Transverse colon (tissue), 4 donors: ENCODE results near the gene LMBR1L.

Source experiments
- EP300 ChIP-seq: sonication (generic); formaldehyde crosslinking; IDR thresholded peaks from one replicate; pipeline ENCODE4 v1.6.1; 2017; ENCODE audit warnings: antibody characterized with exemption, low read depth
- POLR2A ChIP-seq: fragments of 450-650 bp; IDR thresholded peaks from one replicate; pipeline ENCODE4 v1.6.1; 2016; ENCODE audit warnings: antibody characterized with exemption, mild to moderate bottlenecking, moderate library complexity
- POLR2AphosphoS5 ChIP-seq, 3 donors: sonication (generic); formaldehyde crosslinking; IDR thresholded peaks; one replicate each; pipeline ENCODE4 v1.6.1; 2016; ENCODE audit warnings: antibody characterized with exemption in 3 of 3
- TF ChIP-seq, protein P1 (sequence below), 5 experiments: fragments of 200-600 bp in 3 of 5; fragments of 450-650 bp in 2 of 5; sonication (generic) in 3 of 5; IDR thresholded peaks; 1 replicate in 2 of 5; 2 replicates in 3 of 5; pipeline ENCODE4 v1.5.1; 2016 to 2017; ENCODE audit warnings: antibody characterized with exemption in 5 of 5, inconsistent platforms in 3 of 5, mild to moderate bottlenecking in 2 of 5, moderate library complexity in 1 of 5

DNA sequence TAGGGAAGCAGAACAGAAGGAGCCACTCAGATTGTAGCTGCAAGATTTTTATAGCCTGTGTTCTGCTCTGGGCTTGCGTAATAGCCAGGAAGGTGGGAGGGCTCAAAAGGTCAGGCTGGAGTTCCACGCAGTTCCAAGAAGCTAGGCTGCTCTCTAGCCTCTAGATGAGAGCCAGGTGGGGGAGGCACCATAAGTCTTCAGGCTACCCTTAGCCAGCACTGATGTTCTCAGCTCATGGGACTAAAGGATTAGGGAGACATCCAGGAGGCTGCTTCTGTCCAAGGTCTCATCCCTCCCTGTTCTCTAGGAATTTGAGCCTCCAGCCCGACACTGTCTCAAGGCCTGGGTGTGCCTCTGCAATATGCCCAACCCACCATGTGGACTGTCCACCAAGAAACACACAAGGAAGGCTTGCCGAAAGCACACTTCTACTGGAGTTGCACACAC, 1.7 kb downstream of the LMBR1L start:
- TF ChIP-seq, protein P1, sequence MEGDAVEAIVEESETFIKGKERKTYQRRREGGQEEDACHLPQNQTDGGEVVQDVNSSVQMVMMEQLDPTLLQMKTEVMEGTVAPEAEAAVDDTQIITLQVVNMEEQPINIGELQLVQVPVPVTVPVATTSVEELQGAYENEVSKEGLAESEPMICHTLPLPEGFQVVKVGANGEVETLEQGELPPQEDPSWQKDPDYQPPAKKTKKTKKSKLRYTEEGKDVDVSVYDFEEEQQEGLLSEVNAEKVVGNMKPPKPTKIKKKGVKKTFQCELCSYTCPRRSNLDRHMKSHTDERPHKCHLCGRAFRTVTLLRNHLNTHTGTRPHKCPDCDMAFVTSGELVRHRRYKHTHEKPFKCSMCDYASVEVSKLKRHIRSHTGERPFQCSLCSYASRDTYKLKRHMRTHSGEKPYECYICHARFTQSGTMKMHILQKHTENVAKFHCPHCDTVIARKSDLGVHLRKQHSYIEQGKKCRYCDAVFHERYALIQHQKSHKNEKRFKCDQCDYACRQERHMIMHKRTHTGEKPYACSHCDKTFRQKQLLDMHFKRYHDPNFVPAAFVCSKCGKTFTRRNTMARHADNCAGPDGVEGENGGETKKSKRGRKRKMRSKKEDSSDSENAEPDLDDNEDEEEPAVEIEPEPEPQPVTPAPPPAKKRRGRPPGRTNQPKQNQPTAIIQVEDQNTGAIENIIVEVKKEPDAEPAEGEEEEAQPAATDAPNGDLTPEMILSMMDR (IDR thresholded peaks at IDR 0.05): no peak
- TF ChIP-seq POLR2AphosphoS5 (IDR thresholded peaks at IDR 0.05) (peak; percentile 56 to 65 (median 62)), EP300 (no peak), POLR2A (peak; percentile 26)
